Activated CD4-positive, alpha-beta T cell treated with anti-CD3 and anti-CD28 coated beads, Interleukin-2, amount 50 U/mL, for 1 hour (primary cell): ENCODE results near the gene DBNL.

Source experiments
- DNase-seq: peaks from one replicate; pipeline ENCODE4 v3.0.0-alpha.2; 2020

The DBNL gene

GRCh38 chr7:44078521-44078920 lies 34.0 kb downstream of the DBNL start:
- DNase-seq: no peak

DNA sequence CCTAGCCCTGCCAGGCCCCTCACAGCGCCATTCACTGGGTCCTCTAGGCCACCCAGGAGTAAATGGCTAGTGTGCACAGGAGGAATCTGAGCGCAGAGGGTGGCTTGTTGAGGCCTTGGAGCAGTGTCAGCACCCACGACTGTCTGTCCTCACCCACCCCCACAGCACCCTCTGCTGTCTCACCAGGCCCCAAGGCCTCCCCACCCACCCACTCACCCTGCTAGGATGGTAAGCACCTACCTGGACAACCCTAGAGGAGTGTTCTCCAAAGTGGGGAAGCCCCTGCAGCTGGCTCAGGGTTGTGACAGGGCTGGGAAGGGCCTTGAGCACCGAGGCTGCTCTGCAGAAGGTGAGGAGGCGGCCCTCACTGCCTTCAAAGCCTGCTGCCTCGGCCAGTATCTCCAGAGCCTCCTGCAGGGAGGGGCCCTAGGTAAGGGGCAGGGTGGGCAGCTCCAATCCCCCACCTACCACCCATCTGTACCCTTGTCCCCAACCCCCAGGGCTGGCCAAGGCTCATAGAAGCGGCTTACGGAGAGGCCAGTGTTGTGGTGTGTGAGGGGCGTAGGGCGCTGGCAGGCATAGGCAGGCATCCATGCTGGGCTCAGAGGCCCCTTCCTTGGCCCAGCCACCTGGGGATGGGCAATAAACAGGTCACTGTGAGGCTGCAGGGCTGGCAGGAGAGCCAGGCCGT lies 35.0 kb downstream of the DBNL start:
- DNase-seq: no peak

DNA sequence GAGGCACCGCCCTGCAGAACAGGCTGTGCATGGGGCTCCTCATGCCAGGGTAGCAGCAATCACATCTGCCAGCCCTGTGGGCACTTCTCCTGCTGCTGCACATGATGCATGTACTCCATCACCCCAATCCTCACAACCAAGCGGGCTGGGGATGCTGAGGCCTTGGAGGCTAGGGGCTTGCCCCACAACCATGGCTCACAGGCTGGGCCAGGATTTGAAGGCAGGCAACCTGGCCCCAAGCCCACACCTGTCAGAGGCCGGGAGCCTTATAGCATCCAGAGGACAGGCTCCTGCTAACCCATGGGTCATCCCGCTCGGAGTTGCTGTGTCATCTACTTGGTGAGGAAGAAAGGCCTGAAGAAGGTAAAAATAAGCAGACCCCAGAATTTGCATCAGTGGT lies 35.6 kb downstream of the DBNL start:
- DNase-seq: no peak

- DNase-seq: no peak
These were observed 36.3 kb downstream of the DBNL start for GRCh38 chr7:44080686-44081265.

DNA sequence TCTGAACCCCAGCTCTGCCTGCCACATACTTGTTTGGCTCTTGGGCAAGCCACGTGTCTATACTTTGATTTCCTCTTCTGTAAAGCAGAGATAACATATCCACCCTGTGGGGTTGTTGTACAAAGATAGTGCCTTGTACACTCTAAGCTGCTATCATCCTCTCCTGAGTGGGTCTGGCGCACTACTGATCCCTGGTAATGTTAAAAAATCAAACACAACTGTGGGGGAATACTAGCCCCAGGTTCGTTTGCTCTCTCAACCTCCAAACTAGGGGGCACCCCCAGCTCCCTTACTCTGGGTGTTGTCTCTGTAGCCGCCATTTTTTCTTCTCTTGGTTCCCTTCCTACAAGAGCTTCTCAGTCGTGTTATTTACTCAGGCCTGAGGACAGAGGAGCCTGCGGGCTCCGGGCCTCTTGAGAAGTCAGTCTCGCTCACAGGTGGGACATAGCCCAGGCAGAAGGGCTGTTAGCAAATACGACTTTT lies 36.8 kb downstream of the DBNL start:
- no peak for DNase-seq

DNA sequence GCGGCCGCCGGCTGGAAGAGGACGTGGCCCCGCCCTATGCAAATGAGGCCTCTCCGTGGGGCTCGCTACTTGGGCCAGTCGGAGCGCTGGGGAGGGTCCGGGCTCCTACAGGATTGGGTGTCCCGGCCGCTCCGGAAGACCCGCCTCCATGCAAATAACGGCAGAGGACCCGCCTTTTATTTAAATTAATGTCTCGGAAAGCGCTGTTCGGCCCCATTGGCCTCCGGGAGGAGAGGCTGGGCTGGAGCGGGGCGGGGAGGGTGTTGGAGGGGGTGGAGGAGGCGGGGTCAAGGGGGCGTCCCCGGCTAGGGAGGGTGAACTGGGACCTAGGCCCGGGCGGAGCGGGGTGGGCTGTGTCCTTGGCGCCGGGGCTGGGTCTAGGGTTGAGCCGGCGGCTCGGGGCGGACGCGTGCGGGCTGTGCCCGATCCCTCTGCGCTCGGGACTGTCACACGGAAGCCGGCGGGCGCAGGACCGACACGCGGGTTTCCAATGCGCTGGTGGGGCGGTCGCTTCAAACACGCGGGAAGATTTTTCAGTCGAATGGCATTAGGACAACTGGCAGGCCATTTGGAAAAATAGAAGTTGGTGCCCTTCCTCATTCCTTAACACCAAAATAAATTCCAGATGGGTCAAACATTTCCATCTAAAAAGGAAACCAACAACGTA lies 38.2 kb downstream of the DBNL start:
- peak; percentile 97 for DNase-seq

- no peak for DNase-seq
These were observed 39.3 kb downstream of the DBNL start for GRCh38 chr7:44083796-44084195.

DNA sequence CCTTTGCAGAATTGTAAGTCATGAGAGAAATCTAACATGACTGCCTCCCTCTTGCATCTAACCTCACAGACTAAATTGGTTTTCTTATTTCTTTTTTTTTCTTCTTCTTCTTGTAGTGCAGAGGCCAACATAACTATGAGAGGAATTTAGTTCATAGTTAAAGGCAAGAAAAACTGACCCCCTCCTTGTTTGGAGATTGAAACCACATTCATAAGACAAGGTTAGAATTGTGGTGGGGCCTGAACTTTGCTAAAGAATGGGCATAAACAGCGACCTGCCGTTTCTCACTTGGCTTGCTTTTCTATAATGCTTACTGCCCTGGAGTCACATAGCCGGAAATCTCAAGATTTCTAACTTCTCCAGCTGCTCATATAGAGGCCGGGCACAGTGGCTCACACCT lies 40.2 kb downstream of the DBNL start:
- DNase-seq: no peak

- no peak for DNase-seq
These were observed 41.0 kb downstream of the DBNL start for GRCh38 chr7:44085546-44085945.

- DNase-seq: no peak
These were observed 42.1 kb downstream of the DBNL start for GRCh38 chr7:44086627-44087026.

- DNase-seq: no peak
These were observed 43.7 kb downstream of the DBNL start for GRCh38 chr7:44087911-44088838.

DNA sequence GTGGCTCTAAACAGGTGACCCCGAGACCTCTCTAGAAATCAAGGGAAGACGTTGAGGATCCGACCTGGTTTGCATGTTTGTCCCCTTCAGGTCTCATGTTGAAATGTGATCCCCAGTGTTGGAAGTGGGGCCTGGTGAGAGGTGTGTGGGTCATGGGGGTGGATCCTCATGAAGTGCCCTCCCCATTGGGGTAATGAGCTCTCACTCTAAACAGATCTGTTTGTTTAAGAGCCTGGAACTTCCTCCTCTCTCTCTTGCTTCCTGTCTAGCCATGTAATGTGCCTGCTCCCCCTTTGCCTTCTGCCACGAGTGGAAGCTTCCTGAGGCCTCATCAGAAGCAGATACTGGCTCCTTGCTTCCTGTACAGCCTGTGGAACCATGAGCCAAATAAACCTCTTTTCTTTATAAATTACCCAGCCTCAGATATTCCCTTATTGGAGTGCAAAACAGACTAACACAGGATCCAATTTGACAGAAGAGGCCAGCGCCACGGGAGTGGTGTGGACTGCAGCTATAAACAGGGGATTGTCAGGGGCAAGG lies 48.7 kb downstream of the DBNL start:
- DNase-seq: no peak

DNA sequence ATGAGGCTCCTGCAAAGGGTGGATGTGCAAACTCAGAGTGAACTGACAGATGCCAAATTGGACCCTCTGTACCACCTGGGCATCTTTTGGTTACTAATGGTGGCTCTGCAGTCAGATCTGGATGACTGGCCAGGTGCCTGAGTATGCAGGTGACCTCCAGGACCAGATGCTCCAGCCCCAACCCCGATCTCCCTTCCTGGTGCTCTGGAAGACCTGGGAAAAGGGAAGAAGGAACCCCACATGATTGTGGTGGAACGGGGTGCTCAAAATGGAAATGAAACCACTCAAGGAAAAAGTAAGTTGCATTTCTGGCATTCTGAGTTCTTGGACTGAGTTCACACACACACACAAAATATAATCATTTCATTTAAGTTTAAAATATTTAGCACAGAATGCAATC lies 49.9 kb downstream of the DBNL start:
- no peak for DNase-seq

DNA sequence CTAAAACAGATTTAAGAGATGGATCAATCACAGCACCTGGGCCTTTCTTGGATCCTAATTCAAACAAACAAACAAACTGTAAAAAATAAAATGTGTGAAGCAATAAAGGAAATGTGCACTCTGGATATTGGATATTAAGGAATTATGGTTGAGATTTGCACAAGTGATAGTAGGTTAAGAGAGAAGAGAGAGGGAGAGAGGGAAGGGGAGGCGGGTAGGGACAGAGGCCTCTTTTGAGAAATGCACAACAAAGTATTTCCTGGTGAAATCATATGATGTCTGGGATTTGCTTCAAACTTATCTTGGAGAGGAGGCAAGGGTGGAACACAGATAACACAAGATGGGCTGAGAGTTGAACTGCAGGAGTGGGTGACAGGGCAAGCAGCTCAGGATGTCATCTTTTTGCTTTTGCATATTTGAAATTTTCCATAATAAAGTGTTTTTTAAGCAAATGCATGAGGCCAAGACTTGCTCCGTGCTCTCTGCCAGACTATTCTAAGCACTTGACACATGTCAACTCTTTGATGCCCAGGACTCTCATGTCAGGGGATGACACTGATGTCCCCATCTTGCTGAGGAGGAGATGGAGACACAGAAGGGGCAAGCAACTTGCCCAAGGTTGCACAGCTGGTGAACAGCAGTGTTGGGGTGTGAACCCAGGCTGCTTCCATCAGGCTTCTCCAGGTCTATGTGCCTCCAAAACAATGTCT lies 50.5 kb downstream of the DBNL start:
- no peak for DNase-seq

DNA sequence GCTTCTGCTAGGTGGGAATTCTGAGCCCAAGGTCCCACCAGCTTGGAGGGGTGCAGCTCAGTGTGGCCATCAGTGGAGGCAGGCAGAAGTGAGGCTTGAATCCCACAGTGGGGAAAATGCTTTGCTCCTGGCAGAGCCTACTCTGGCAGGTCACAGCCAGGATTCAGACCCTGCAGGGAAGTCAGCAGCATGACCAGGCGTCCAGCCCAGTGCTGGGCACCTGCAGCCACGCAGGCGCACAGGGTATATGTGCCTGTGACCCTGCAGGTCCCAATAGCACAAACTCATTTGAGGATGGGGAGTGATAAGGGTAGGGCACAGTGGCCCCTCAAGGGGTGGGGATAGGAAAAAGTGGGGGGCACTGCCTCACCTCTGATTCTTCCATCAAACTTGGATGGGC lies 51.3 kb downstream of the DBNL start:
- no peak for DNase-seq

- no peak for DNase-seq
These were observed 51.9 kb downstream of the DBNL start for GRCh38 chr7:44096326-44096881.

DNA sequence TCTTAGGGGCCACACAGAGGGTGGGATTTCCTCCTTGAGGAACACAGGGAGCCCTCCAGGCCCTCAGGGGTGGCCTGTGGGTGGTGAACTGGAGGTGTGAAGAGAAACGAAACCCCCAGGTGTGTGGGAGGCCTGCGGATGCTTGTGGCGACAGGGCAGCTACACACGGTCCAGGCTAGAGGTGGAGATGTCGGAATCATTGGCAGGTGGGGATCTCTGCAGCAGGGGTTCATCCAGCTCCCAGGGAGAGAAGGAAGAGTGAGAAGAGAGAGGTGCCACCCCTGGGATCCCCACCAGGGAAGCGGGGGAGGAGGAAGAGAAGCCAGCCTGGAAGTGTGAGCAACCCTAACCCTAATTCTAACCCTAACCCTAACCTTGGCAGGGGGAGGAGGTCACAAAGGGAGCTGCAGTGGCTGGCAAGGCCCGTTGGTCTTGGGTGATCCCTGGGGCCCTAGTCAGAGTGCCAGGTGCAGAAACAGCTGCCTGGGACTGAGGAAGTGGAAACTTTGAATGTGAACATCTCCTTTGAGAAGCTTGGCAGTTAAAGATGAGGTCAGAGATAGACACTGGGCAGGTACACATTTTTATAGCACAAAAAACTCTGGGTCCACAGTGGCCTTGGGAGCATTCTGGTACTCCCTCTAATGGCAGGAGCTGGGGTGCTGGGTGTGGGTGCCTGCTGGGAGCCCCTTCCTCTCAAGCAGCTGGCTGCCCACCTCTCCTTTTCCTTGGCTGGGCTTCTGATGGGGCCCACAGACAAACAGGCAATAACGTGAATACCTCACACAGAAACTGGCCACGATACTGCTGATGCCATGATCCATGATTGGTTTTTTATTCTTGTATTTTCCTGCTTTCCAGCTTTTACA lies 52.8 kb downstream of the DBNL start:
- DNase-seq: no peak

GRCh38 chr7:44098092-44099068 lies 53.9 kb downstream of the DBNL start:
- no peak for DNase-seq

GRCh38 chr7:44099669-44100068 lies 55.2 kb downstream of the DBNL start:
- no peak for DNase-seq
